Measurements from ENCODE around the gene VN1R2.
"Not testable (repeated sequence)": the region's sequence is repeated elsewhere in the genome, so short reads cannot be mapped to it uniquely, and the experiment has no call there.

The VN1R2 gene

DNA sequence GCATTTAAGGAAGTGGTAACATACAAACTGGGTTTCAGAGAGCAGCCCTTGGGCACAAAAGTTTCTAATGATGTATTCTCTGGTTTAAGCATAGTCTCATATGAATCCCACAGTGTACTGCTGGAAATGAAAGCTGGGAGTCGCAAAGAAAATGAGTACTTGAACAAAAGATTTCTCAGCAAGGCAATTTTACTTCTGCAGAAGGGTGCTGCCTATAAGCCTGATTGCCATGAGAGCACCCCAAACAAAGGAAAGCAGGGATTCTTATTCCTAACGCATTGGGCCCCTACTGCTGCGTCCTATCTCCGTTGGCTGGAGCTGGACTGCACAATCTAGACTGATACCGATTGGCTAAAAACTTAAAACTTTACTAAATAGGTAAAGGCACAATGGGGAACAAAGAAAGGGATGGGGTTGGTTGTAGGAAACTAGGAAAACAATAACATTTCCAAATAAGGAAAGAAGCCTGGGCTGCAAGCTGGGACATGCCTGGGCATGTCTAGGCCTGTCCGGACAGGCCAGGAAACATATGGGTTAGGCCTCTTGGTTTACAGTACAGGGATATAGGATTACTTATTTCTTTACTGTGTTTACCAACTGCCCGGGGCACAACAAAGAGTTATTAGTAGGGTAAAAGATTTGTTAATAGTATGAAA is 36.8 kb downstream of the VN1R2 start:
- no peak for DNase-seq (ENCODE audit: low read depth)
- no peak overlapping the region for H3K4me3 ChIP-seq (ENCODE audit: low read depth, low read length)
- no peak for TF ChIP-seq CTCF (IDR thresholded peaks at IDR 0.05; ENCODE audit: low read depth, low read length, missing control alignments)

DNA sequence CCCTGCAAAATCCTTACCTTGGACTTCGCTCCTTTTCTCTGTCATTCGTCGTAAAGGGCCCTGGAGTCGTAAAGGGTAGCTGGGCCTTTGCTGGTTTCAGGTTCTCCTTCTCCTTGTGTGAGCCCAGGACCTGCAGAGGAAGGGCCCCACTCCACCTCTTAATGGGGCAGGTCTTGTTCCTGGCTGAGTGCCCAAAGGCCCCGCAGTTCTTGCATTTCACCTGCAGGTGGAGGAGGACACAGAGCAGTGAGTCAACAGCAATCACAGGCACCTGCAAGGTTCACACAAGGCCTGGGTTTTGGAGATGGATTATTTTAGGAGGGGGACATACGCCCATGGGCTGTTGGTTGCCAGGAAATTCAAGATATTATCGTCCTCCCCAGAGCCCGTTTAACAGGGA is 43.2 kb downstream of the VN1R2 start:
- not testable (repeated sequence) for DNase-seq (ENCODE audit: low read depth); H3K4me3 ChIP-seq (ENCODE audit: low read depth, low read length)

DNA sequence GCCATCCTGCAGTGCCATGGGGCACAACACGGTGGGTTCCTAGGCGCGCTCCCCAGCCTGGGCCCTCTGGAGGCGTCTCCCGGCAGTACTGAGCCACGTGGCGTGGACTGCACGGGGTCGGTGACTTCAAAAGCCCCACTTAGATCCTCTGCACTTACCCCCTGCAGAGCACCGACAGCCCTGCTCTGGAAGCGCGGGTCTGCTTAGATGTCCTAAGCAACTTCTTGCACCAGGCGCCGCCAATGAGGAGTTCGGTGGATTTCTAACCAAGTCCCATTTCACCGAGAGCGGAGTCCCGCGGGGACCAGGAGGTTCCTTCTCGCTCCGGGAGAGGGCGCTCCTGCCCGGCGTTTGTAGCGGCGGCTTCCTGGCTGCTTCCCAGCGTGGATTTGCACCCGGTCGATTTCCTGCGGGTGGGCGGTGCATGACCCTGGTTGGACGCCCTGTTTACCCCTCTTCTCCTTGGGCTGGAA is 50.3 kb downstream of the VN1R2 start:
- TF ChIP-seq CTCF (IDR thresholded peaks at IDR 0.05; ENCODE audit: low read depth, low read length, missing control alignments), result no peak
- H3K4me3 ChIP-seq (ENCODE audit: low read depth, low read length), result no peak overlapping the region
- no peak for DNase-seq (ENCODE audit: low read depth)

Data from GM12864 (cell line).